Large intestine (tissue), 3 donors: ENCODE data around the gene EHD2. TPM values are rescaled to one million over a fixed set of nuclear protein-coding genes. Genes with fewer than 3 reads are reported as not detected.
"Not testable (repeated sequence)": the region's sequence is repeated elsewhere in the genome, so short reads cannot be mapped to it uniquely, and the experiment has no call there.

Experiments
- DNase-seq, 2 donors: peaks; one replicate each; pipeline versions ENCODE4 v3.0.0 to v3.0.0-alpha.2; 2013
- H3K27ac ChIP-seq: one replicate; pipeline ENCODE4 v1.5.1; 2013; ENCODE audit warnings: low read length
- H3K27me3 ChIP-seq: 2 replicates; pipeline ENCODE4 v1.6.1; 2013; ENCODE audit warnings: low read length; ENCODE audit not compliant: control insufficient read depth, insufficient read depth
- H3K36me3 ChIP-seq: 2 replicates; pipeline ENCODE4 v1.6.1; 2013; ENCODE audit warnings: low read length; ENCODE audit not compliant: control insufficient read depth, insufficient read depth
- H3K4me1 ChIP-seq: one replicate; pipeline ENCODE4 v1.6.1; 2013; ENCODE audit warnings: low read length; ENCODE audit not compliant: control insufficient read depth, insufficient read depth
- H3K4me3 ChIP-seq: one replicate; pipeline ENCODE4 v1.5.1; 2013; ENCODE audit warnings: low read length
- H3K9me3 ChIP-seq: one replicate; pipeline ENCODE4 v1.6.1; 2013; ENCODE audit warnings: mild to moderate bottlenecking, low read depth, low read length, moderate library complexity; ENCODE audit not compliant: control insufficient read depth
- WGBS: methylation state at CpG from one replicate; pipeline ENCODE4 v1.1.5; 2013; ENCODE audit warnings: low lambda C conversion rate; ENCODE audit not compliant: insufficient coverage; 5-methylcytosine and 5-hydroxymethylcytosine counted together
- polyA plus RNA-seq: library from polyadenylated mRNA; unstranded; fragments of 120-200 nt; gene quantifications from one replicate; pipeline ENCODE4 v1.2.1, GENCODE V29; 2013

Gene EHD2
- polyA plus RNA-seq, 1 donor: 31.4 TPM

GRCh38 chr19:47769534-47769933, 56.3 kb downstream of the EHD2 start:
- no peak for DNase-seq
- Histone ChIP-seq H3K27me3 (no peaks in the 10 kb centered on the region), H3K27ac (no peak overlapping the region), H3K9me3 (no peaks in the 10 kb centered on the region), H3K4me1 (no peaks in the 10 kb centered on the region), H3K4me3 (no peak overlapping the region), H3K36me3 (no peaks in the 10 kb centered on the region)
- WGBS: 40% methylated on average over 1 of the region's 3 CpGs

- H3K4me3 ChIP-seq, DNase-seq, H3K9me3 ChIP-seq, H3K27ac ChIP-seq, H3K4me1 ChIP-seq, H3K27me3 ChIP-seq, H3K36me3 ChIP-seq: not testable (repeated sequence)
- WGBS: 60% methylated on average over 1 of the region's 6 CpGs
Observed at GRCh38 chr19:47771291-47771690, 58.1 kb downstream of the EHD2 start.

GRCh38 chr19:47776568-47776967, 63.3 kb downstream of the EHD2 start:
- H3K9me3 ChIP-seq: no peaks in the 10 kb centered on the region
- peak overlapping the region; percentile 78 for H3K27ac ChIP-seq
- peak; percentile 76 to 93 for DNase-seq
- peaks cover 22% of the 10 kb centered on the region for H3K4me1 ChIP-seq
- no peak overlapping the region for H3K4me3 ChIP-seq
- peaks cover 13% of the 10 kb centered on the region for H3K36me3 ChIP-seq
- WGBS: 0% methylated on average over 1 of the region's 4 CpGs
- no peaks in the 10 kb centered on the region for H3K27me3 ChIP-seq

- WGBS: no CpG with 5 or more reads among the region's 23 CpGs
- peak overlapping the region; percentile 100 for H3K4me3 ChIP-seq
- H3K27ac ChIP-seq: peak overlapping the region; percentile 78
- not testable (repeated sequence) for H3K27me3 ChIP-seq, H3K9me3 ChIP-seq, DNase-seq
- H3K4me1 ChIP-seq: peaks cover 22% of the 10 kb centered on the region
- peaks cover 21% of the 10 kb centered on the region for H3K36me3 ChIP-seq
Observed at GRCh38 chr19:47777245-47778048, 64.2 kb downstream of the EHD2 start.

- H3K27me3 ChIP-seq: no peaks in the 10 kb centered on the region
- peaks cover 23% of the 10 kb centered on the region for H3K36me3 ChIP-seq
- H3K27ac ChIP-seq: peak within 1 kb of the TSS; percentile 78
- no peaks in the 10 kb centered on the region for H3K9me3 ChIP-seq
- H3K4me3 ChIP-seq: peak within 1 kb of the TSS; percentile 100
- peak; percentile 55 to 93 for DNase-seq
- peaks cover 22% of the 10 kb centered on the region for H3K4me1 ChIP-seq
- WGBS: no CpG with 5 or more reads among the region's 65 CpGs
Observed at GRCh38 chr19:47778049-47778953, 65.1 kb downstream of the EHD2 start, which contains the start of gene SELENOW. TSS of gene SELENOW (plus strand) at chr19:47778703. CDS start at chr19:47778786, 83 bp downstream.

GRCh38 chr19:47778954-47779351, 65.7 kb downstream of the EHD2 start:
- peak in 1 of 2 donors; percentile 50 for DNase-seq

GRCh38 chr19:47779524-47780214, 66.4 kb downstream of the EHD2 start:
- DNase-seq: no peak
- peaks cover 33% of the 10 kb centered on the region for H3K36me3 ChIP-seq
- no CpG with 5 or more reads among the region's 24 CpGs for WGBS
- H3K4me3 ChIP-seq: peak overlapping the region; percentile 100
- H3K27me3 ChIP-seq: no peaks in the 10 kb centered on the region
- peak overlapping the region; percentile 78 for H3K27ac ChIP-seq
- peaks cover 22% of the 10 kb centered on the region for H3K4me1 ChIP-seq
- H3K9me3 ChIP-seq: no peaks in the 10 kb centered on the region

More at GRCh38 chr19:47778954-47779351, 65.7 kb downstream of the EHD2 start:
- WGBS: no CpG with 5 or more reads among the region's 20 CpGs
- Histone ChIP-seq H3K4me1 (peaks cover 22% of the 10 kb centered on the region), H3K27me3 (no peaks in the 10 kb centered on the region), H3K36me3 (peaks cover 26% of the 10 kb centered on the region), H3K27ac (peak overlapping the region; percentile 78), H3K4me3 (peak overlapping the region; percentile 100), H3K9me3 (no peaks in the 10 kb centered on the region)

- no peak for DNase-seq
- Histone ChIP-seq H3K4me1 (peaks cover 22% of the 10 kb centered on the region), H3K4me3 (peak overlapping the region; percentile 100), H3K27ac (peak overlapping the region; percentile 78), H3K27me3 (no peaks in the 10 kb centered on the region), H3K36me3 (peaks cover 34% of the 10 kb centered on the region), H3K9me3 (no peaks in the 10 kb centered on the region)
- 90% methylated on average over 2 of the region's 9 CpGs for WGBS
Observed at GRCh38 chr19:47780215-47780551, 67.0 kb downstream of the EHD2 start.

GRCh38 chr19:47781590-47782262, 68.5 kb downstream of the EHD2 start:
- H3K27ac ChIP-seq: no peak overlapping the region
- no peak for DNase-seq
- H3K4me1 ChIP-seq: peaks cover 20% of the 10 kb centered on the region
- H3K36me3 ChIP-seq: peaks cover 40% of the 10 kb centered on the region
- H3K9me3 ChIP-seq: no peaks in the 10 kb centered on the region
- no CpG with 5 or more reads among the region's 9 CpGs for WGBS
- H3K4me3 ChIP-seq: no peak overlapping the region
- no peaks in the 10 kb centered on the region for H3K27me3 ChIP-seq
